Occipital lobe (tissue), 2 donors: ENCODE results near the gene GATD1. TPM values are rescaled to one million over a fixed set of nuclear protein-coding genes. Genes with fewer than 3 reads are reported as not detected.

Experiments used
- DNase-seq: peaks from one replicate; lab custom pipeline; 2025; lab: John Stamatoyannopoulos, UW
- total RNA-seq: library from RNA; depleted of rRNA; stranded (reverse); fragments of >200 nt; gene quantifications from one replicate; pipeline ENCODE4 v1.2.3, GENCODE V29; 2014

Gene GATD1
- total RNA-seq, 1 donor from 2014 or later, result 22.3 TPM

DNA sequence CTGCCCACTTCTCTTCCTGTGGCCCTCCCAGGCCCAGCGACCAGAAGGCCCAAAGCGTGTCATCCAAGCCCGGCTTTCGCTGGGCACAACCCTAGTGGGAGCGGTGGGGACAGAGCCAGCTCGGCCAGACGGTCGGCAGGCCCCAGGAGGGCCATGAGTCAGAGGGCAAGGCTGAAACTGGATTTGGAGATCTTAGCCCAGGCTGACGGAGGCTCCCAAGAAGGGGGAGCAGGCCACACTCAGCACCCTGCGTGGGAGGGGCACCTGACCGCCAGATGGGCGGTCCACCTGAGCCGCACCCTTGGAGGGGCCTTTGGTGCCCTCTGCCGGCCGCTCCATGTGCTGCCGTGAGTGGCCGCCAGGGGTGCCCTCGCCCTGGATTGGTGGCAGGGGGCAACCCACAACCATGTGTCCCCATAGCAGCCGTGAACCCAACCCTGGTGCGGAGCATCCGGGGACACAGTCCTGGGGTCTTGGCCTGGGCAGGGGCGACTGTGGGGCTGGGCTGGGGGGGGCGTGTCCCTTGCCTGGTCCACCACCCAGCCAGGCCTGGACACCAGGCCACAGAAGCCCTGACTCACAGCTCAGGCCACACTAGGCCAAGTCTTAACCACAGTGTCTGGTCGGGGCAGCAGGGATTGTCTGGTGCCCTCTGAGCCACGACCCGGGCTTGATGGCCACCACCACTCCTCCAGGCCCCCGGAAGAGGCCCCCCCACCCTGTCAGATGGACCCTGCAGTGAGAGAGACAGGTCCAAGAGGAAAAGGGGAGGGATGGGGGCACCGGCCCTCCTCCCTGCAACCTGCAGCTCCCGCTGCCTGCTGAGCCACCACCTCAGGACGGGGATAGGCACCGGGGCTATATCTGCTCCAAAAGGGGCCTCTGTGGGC, 49.2 kb downstream of the GATD1 start:
- DNase-seq, result no peak

DNA sequence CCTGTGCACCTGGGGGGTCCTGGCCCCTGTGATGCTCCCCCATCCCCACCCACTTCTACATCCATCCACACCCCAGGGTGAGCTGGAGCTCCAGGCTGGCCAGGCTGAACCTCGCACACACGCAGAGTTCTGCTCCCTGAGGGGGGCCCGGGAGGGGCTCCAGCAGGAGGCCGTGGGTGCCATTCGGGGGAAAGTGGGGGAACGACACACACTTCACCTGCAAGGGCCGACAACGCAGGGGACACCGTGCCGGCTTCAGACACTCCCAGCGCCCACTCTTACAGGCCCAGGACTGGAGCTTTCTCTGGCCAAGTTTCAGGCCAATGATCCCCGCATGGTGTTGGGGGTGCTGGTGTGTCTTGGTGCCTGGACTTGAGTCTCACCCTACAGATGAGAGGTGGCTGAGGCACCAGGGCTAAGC, 50.0 kb downstream of the GATD1 start:
- no peak for DNase-seq

GRCh38 chr11:726278-727220, 50.7 kb downstream of the GATD1 start:
- DNase-seq, result no peak

GRCh38 chr11:725624-726202, 51.6 kb downstream of the GATD1 start:
- no peak for DNase-seq

- no peak for DNase-seq
Observed at GRCh38 chr11:724778-725386, 52.4 kb downstream of the GATD1 start.

DNA sequence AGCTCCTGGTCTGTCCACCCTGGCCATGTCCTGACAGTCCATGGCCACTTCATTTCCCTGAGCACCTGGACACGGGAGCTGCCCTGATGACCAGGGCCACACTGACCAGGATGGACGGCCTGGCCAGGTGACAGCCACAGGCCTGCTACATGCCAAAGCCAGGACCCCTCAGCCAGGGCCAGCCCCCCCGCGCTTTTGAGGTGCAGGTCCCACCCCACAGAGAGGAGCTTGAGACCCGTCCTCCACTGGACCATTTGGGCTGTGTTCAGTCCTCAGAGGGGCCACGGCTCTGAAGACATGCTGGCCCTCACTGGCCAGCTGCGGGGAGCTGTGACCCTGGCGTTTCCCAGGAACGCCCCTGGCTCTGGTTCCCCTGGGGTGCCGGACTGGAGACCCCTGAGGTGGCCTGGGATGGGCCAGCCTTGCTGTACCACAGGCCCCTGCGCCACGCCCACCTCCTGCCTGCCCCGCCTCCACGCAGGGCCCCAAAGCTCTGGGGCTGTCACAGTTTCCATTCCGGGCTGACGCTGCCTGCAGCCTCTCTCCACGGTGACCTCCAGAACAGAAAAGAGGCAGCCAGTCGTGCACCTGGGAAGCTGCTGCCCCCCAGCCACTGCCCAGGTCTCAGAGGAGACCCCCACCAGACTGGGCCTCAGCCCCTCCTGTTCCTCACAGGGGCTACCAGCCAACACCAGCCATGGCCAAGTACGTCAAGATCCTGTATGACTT, 53.1 kb downstream of the GATD1 start:
- no peak for DNase-seq

- DNase-seq, result no peak
Observed at GRCh38 chr11:723120-723883, 54.0 kb downstream of the GATD1 start.

GRCh38 chr11:722346-722811, 54.9 kb downstream of the GATD1 start:
- DNase-seq, result no peak

DNA sequence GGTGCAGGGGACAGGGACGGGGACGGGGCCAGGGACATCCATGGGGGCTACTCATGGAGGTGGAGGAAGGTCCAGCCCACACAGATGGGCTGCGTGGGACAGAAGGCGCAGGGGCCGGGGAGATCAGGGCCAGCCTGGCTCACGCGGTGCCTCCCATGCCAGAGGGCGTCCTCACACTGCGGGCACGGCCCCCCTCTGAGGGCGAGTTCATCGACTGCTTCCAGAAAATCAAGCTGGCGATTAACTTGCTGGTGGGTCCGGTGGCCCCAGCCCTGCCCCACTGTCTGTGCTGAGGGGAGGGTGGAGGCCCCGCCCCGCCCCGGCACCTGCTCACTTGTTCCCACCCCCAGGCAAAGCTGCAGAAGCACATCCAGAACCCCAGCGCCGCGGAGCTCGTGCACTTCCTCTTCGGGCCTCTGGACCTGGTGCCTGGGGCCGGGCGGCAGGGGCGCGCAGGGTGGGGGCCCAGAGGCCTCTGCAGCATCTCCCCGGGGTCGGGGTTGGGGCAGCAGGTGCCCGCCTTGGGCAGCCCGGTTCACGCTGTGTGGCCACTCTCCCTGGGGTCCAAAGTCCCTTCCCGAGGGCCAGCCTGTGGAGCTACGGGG, 55.4 kb downstream of the GATD1 start:
- no peak for DNase-seq

DNA sequence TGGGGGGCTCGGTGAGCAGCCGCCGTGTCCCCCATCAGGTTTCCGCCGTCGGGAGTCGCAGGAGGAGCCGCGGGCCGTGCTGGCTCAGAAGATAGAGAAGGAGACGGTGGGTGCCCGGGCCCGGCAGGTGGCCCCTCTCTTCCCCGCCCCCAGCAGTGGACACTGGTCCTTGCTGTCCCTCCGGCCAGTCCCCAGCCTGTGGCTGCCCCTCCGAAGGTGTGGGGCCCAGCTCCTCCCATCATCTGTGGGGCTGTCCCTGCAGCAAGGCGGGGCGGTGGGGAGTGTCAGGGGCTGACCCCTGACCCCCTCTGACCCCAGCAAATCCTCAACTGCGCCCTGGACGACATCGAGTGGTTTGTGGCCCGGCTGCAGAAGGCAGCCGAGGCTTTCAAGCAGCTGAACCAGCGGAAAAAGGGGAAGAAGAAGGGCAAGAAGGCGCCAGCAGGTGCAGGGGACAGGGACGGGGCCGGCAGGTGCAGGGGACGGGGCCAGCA, 56.0 kb downstream of the GATD1 start:
- no peak for DNase-seq

GRCh38 chr11:720642-721246, 56.5 kb downstream of the GATD1 start:
- no peak for DNase-seq

- DNase-seq, result no peak
Observed at GRCh38 chr11:720017-720641, 57.2 kb downstream of the GATD1 start.

- no peak for DNase-seq
Observed at GRCh38 chr11:719214-720016, 57.9 kb downstream of the GATD1 start.
